Ishikawa (cell line): ENCODE measurements around the gene SLC25A38.

Experiments used
- CEBPB ChIP-seq: IDR thresholded peaks from 2 replicates; pipeline ENCODE4 v1.6.1; 2012
- MAX ChIP-seq: IDR thresholded peaks from 2 replicates; pipeline ENCODE4 v1.6.1; 2012
- NFIC ChIP-seq: IDR thresholded peaks from 2 replicates; pipeline ENCODE4 v1.6.1; 2012
- REST ChIP-seq: IDR thresholded peaks from 2 replicates; pipeline ENCODE4 v1.6.1; 2012; ENCODE audit warnings: low read depth, mild to moderate bottlenecking
- TAF1 ChIP-seq: IDR thresholded peaks from 2 replicates; pipeline ENCODE4 v1.6.1; 2012; ENCODE audit warnings: low read depth, mild to moderate bottlenecking
- USF1 ChIP-seq: IDR thresholded peaks from 2 replicates; pipeline ENCODE4 v1.6.1; 2012

GRCh38 chr3:39429466-39429865, 46.3 kb downstream of the SLC25A38 start:
- TF ChIP-seq TAF1, result no peak
- no peak for TF ChIP-seq CEBPB
- no peak for TF ChIP-seq REST
- no peak for TF ChIP-seq USF1
- TF ChIP-seq NFIC, result no peak
- TF ChIP-seq MAX, result no peak
